ENCODE results near the gene LONRF2. TPM values are rescaled to one million over a fixed set of nuclear protein-coding genes. Genes with fewer than 3 reads are reported as not detected.

Gene LONRF2
- polyA plus RNA-seq, 3 donors, result 2.6 to 2.9 (median 2.8) TPM

DNA sequence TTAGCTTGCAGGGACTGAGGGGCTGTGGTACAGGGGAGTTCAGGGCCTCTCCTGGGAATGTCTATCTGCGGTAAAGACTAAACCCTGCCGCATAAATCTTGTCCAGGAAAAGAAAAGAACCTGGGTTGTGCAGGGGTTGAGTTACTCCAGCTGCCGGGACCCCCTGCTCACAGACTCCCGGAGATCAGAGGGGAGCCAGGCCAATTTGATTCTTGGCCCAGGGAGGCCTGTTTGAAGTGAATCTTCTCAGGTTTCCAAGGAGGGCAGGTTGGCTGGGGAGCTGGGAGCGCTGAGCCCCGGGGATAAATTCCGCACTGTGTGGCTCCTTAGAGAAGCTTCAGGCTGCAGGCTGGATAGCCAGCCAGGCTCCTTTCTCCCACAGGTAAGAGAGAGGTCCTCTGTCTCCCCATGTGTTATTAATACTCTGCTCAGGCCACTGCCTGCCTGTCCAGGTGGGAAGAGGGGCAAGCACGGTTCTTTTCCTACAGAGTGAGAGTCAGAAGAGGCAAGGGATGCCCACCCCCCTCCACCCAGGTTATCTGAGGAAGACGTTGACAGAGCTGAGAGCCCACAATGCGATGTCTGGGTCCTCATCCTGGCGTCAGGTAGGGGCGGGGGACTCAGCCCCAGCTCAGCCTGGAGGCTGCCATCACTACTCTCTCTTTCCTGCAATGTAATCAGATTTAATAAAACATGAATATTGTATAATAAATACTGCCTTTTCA is 82.7 kb downstream of the LONRF2 start:
- peak in 2 of 3 donors; percentile 32 to 61 for DNase-seq (ENCODE audit: low read depth in 3 of 3, low spot score in 2 of 3)

- DNase-seq (ENCODE audit: low read depth in 3 of 3, low spot score in 2 of 3), result no peak
These were observed 83.8 kb downstream of the LONRF2 start for GRCh38 chr2:100238471-100238870.

DNA sequence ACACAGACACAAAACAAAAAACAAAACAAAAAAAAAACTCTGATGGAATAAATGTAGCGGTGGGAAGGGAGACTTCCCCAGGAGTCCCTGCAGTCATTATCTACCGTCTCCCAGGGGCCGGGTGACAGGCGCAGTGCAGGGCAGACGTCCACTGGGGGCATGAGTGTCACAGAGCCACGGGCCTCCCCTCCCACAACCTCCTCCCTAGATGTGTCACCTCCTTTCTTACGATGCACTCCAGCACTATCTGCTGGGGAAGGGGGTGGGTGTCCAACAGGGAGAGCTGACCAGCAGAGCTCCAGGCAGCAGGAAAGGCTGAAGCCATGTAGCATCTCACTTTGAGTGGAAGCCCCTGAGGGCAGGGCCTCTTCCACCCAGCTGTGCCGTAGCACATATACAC is 84.5 kb downstream of the LONRF2 start:
- no peak for DNase-seq (ENCODE audit: low read depth in 3 of 3, low spot score in 2 of 3)

GRCh38 chr2:100237163-100237562 is 85.1 kb downstream of the LONRF2 start:
- DNase-seq (ENCODE audit: low read depth in 3 of 3, low spot score in 2 of 3), result no peak

DNA sequence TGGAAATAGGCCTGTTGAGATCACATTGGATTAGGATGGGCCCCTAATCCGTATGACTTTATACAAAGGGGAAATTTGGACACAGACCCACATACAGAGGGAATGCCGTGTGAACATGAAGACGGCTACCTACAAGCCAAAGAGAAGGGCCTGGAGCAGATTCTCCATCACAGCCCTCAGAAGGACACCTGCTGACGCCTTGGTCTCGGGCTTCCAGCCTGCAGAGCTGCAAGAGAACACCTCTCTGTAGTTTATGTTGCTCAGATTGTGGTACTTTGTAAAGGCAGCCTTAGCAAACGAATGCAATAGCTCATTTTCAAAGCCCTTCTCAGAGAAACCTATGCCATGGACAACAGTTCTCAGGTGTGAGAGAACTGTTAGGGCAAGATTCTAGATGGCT is 86.1 kb downstream of the LONRF2 start:
- no peak for DNase-seq (ENCODE audit: low read depth in 3 of 3, low spot score in 2 of 3)

DNA sequence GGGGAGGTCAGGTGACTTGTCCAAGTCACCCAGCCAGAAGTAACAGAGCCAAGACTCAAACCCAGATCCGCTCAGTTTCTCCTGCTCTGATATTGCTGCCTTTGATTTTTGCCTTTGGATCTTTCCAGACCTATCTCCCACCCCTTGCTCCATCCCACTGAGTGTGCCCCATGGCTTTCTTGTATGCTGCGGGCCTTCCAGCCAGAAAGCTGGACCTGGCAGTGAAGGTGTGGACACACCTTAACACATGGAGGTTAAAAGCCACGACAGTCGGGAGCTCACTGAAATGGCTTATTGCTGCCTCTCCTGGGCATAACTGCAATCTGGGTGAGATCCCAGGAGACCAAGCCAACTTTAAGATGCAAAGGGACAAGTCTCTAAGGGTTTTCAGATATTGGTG is 86.7 kb downstream of the LONRF2 start:
- DNase-seq (ENCODE audit: low read depth in 3 of 3, low spot score in 2 of 3), result no peak

DNA sequence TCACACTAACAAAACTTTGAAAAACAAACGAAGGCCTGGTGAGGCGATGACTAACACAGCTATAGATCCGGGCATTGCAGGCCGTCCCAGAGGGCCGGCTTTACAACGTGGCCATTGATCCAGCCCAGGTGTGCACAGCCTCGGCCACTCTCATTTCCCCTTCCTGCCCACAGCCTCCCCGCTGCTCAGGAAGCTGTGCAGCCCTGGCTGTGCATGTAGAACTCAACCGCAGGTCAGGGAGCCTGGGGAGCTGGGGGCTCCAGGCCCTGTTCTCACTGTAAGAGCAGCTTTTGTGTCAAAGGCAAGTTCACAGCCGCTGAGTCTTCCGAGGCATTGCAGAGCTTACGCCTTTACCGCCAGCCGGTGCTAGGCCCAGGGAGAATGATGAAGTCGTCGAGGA is 87.2 kb downstream of the LONRF2 start:
- no peak for DNase-seq (ENCODE audit: low read depth in 3 of 3, low spot score in 2 of 3)

DNA sequence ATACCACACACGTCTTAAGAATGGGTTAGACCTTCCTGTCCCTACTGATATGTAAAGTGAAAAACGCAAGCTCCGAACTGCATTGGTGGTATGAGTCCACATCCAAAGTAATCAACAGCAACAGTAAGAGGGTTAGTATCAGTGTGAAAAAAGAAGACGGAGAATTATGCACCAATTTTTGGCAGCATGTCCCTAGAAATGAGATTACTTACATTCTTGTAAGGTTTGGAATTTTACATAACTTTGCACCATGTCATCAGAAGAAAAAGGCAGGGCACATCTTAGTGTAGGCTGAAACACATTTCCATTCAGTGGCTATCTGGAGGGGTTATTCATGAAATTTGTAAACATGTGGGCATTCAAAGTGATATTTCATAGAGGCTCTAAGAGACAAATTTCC is 88.2 kb downstream of the LONRF2 start:
- no peak for DNase-seq (ENCODE audit: low read depth in 3 of 3, low spot score in 2 of 3)

GRCh38 chr2:100233061-100233460 is 89.2 kb downstream of the LONRF2 start:
- DNase-seq (ENCODE audit: low read depth in 3 of 3, low spot score in 2 of 3), result no peak

DNA sequence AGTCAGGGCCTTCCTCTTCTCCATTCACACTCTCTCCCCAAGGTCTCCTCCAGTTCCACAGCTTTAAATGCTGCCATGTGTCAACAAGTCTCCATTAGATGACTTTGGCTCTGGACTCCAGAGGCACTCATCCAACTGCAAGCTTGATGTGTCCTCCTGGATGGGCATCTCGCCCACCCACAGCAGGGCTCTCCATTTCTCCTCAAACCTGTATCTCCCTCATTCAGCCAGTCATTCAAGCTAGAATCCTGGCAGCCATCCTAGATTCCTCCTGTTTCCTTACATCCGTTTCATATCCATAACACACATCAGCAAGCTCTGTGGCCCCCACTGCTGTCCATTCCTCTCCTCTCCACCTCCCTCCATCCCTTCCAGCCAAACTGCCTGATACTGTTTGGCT is 91.5 kb downstream of the LONRF2 start:
- no peak for DNase-seq (ENCODE audit: low read depth in 3 of 3, low spot score in 2 of 3)

- no peak for DNase-seq (ENCODE audit: low read depth in 3 of 3, low spot score in 2 of 3)
These were observed 93.3 kb downstream of the LONRF2 start for GRCh38 chr2:100228967-100229366.

DNA sequence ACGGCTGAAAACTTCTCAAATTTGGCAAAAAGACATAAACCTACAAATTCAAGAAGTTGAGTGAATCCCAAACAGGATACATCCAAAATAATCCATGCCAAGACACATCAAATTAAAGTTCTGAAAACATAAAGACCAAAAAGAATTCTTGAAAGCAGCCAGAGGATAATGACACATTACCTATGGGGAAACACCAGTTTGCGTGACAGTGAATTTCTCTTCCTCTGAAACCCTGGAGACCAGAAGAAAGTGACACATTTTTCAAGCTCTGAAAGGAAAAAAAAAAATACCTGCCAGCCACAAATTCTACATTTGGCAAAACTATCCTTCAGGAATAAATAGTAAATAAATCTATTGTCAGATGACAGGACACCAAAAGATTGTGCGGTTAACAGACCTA is 93.9 kb downstream of the LONRF2 start:
- DNase-seq (ENCODE audit: low read depth in 3 of 3, low spot score in 2 of 3), result no peak

GRCh38 chr2:100224988-100225710 is 97.2 kb downstream of the LONRF2 start:
- DNase-seq (ENCODE audit: low read depth in 3 of 3, low spot score in 2 of 3), result no peak

DNA sequence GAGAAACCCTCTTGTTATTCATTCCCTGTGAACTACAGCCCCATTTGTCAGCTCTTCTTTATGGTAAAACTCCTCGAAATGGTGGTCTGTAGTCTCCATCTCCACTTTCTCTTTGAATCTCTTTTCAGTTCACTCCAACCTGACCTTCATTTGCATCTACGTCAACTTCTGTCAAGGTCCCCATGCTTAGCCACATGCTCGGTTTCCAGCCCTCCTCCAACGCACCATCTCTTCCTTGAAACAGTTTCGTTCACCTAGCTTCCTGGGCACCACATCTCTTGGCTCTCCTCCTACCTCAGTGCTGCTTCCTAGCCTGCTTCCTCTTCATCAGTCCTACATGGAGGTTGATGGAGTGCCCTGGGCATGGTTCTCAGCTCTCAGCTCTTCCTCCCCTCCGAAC is 98.8 kb downstream of the LONRF2 start:
- DNase-seq (ENCODE audit: low read depth in 3 of 3, low spot score in 2 of 3), result no peak

Other genes starting within 250 kb of the LONRF2 start
- gene AFF3, start 179.9 kb downstream of the LONRF2 start, polyA plus RNA-seq (ENCODE audit: insufficient read length in 3 of 3), result 10 to 100 TPM; 16.2 to 22.8 (median 18.5) TPM
- 10 to 100 TPM; 22.5 to 24.4 (median 23.0) TPM for gene CHST10, start 95.2 kb upstream of the LONRF2 start, polyA plus RNA-seq (ENCODE audit: insufficient read length in 3 of 3)
- gene NMS, start 148.0 kb upstream of the LONRF2 start, polyA plus RNA-seq (ENCODE audit: insufficient read length in 3 of 3), result not detected
- gene PDCL3, start 240.5 kb upstream of the LONRF2 start, polyA plus RNA-seq (ENCODE audit: insufficient read length in 3 of 3), result 10 to 100 TPM; 41.7 to 44.2 (median 42.4) TPM